A673 (cell line): ENCODE data around the gene PTGDR.

Experiments
- CTCF ChIP-seq: fragments of 300-800, 200-600 bp; sonication (generic); conservative IDR thresholded peaks from 2 replicates; pipeline ENCODE4 v1.5.1; 2017; ENCODE audit warnings: low read depth, mild to moderate bottlenecking, antibody characterized with exemption, low read length, moderate library complexity, mixed read lengths
- EZH2 ChIP-seq: fragments of 200-600 bp; sonication (generic); IDR thresholded peaks from 2 replicates; pipeline ENCODE4 v1.6.1; 2017; ENCODE audit warnings: borderline replicate concordance, low read depth, mild to moderate bottlenecking, mixed read lengths, antibody characterized with exemption, low read length; ENCODE audit not compliant: poor library complexity, severe bottlenecking

- TF ChIP-seq CTCF (no peak), EZH2 (no peak)
Measured at GRCh38 chr14:52227619-52228222, 39.8 kb upstream of the PTGDR start.
